ENCODE results near the gene POLH. TPM values are rescaled to one million over a fixed set of nuclear protein-coding genes. Genes with fewer than 3 reads are reported as not detected.

Gene POLH
- total and polyA plus RNA-seq, 2 experiments from 2014 or later = 5.1 to 7.4 TPM

GRCh38 chr6:43639984-43640800 lies 64.2 kb downstream of the POLH start:
- Histone ChIP-seq H3K9me2 (replicated peaks; ENCODE audit: insufficient read depth) (no peaks in the 10 kb centered on the region), H4K20me1 (ENCODE audit: insufficient read depth, poor library complexity, severe bottlenecking) (no peaks in the 10 kb centered on the region), H3K27ac (no peak overlapping the region), H3K36me3 (replicated peaks; ENCODE audit: insufficient read depth, low read depth) (no peaks in the 10 kb centered on the region), H3K4me2 (no peak overlapping the region), H3K79me2 (peaks cover 48% of the 10 kb centered on the region), H2AFZ (no peak overlapping the region), H3K4me1 (ENCODE audit: insufficient read depth) (peaks cover 8% of the 10 kb centered on the region), H3K4me3 (no peak overlapping the region), H3K27me3 (no peaks in the 10 kb centered on the region), H3K9me3 (ENCODE audit: low read depth) (no peaks in the 10 kb centered on the region)
- 91% methylated on average over 21 of the region's 21 CpGs for WGBS (ENCODE audit: low lambda C conversion rate, missing lambda C conversion rate)
- no peak for TF ChIP-seq CTCF (IDR thresholded peaks at IDR 0.05; ENCODE audit: poor library complexity)
- TF ChIP-seq EZH2 (IDR thresholded peaks at IDR 0.05; ENCODE audit: borderline replicate concordance) = no peak
- no peak for DNase-seq (ENCODE audit: low spot score)

- H3K4me2 ChIP-seq = peak within 1 kb of the TSS; percentile 88
- peak within 1 kb of the TSS; percentile 61 for H3K27ac ChIP-seq
- 2% methylated on average over 33 of the region's 52 CpGs for WGBS (ENCODE audit: low lambda C conversion rate, missing lambda C conversion rate)
- H2AFZ ChIP-seq = peak within 1 kb of the TSS; percentile 94
- H3K4me1 ChIP-seq (ENCODE audit: insufficient read depth) = peaks cover 4% of the 10 kb centered on the region
- DNase-seq (ENCODE audit: low spot score) = peak; percentile 86
- H3K79me2 ChIP-seq = peaks cover 10% of the 10 kb centered on the region
- no peaks in the 10 kb centered on the region for H3K9me3 ChIP-seq (ENCODE audit: low read depth)
- H3K27me3 ChIP-seq = no peaks in the 10 kb centered on the region
- no peaks in the 10 kb centered on the region for H3K9me2 ChIP-seq (replicated peaks; ENCODE audit: insufficient read depth)
- H3K36me3 ChIP-seq (replicated peaks; ENCODE audit: insufficient read depth, low read depth) = no peaks in the 10 kb centered on the region
- H4K20me1 ChIP-seq (ENCODE audit: insufficient read depth, poor library complexity, severe bottlenecking) = no peaks in the 10 kb centered on the region
- H3K4me3 ChIP-seq = peak within 1 kb of the TSS; percentile 23
- TF ChIP-seq CTCF (IDR thresholded peaks at IDR 0.05; ENCODE audit: poor library complexity) (no peak), EZH2phosphoT487 (IDR thresholded peaks at IDR 0.05; ENCODE audit: low read depth, severe bottlenecking, unreplicated experiment) (no peak), EZH2 (IDR thresholded peaks at IDR 0.05; ENCODE audit: borderline replicate concordance) (no peak)
These were observed 69.1 kb downstream of the POLH start, which contains the start of gene RSPH9 for GRCh38 chr6:43644940-43645612. TSS of gene RSPH9 (plus strand) at chr6:43645036. CDS start at chr6:43645099, 63 bp downstream.

- H3K9me2 ChIP-seq (replicated peaks; ENCODE audit: insufficient read depth) = no peaks in the 10 kb centered on the region
- H3K27me3 ChIP-seq = no peaks in the 10 kb centered on the region
- peak overlapping the region; percentile 88 for H3K4me2 ChIP-seq
- H3K9me3 ChIP-seq (ENCODE audit: low read depth) = no peaks in the 10 kb centered on the region
- no peaks in the 10 kb centered on the region for H3K36me3 ChIP-seq (replicated peaks; ENCODE audit: insufficient read depth, low read depth)
- WGBS (ENCODE audit: low lambda C conversion rate, missing lambda C conversion rate) = 18% methylated on average over 9 of the region's 9 CpGs
- no peaks in the 10 kb centered on the region for H4K20me1 ChIP-seq (ENCODE audit: insufficient read depth, poor library complexity, severe bottlenecking)
- H2AFZ ChIP-seq = peak overlapping the region; percentile 94
- peak overlapping the region; percentile 23 for H3K4me3 ChIP-seq
- H3K79me2 ChIP-seq = peaks cover 10% of the 10 kb centered on the region
- H3K4me1 ChIP-seq (ENCODE audit: insufficient read depth) = peaks cover 4% of the 10 kb centered on the region
- peak overlapping the region; percentile 61 for H3K27ac ChIP-seq
- DNase-seq (ENCODE audit: low spot score) = no peak
- TF ChIP-seq EZH2 (IDR thresholded peaks at IDR 0.05; ENCODE audit: borderline replicate concordance) (no peak), CTCF (IDR thresholded peaks at IDR 0.05; ENCODE audit: poor library complexity) (no peak), EZH2phosphoT487 (IDR thresholded peaks at IDR 0.05; ENCODE audit: low read depth, severe bottlenecking, unreplicated experiment) (no peak)
These were observed 69.6 kb downstream of the POLH start for GRCh38 chr6:43645613-43645964.

Measured in hepatocyte (in vitro differentiated cells).